ENCODE measurements around the gene ABTB2. TPM values are rescaled to one million over a fixed set of nuclear protein-coding genes. Genes with fewer than 3 reads are reported as not detected.

ABTB2 gene
- total RNA-seq, 1 experiment from 2014 or later = 5.5 TPM

- DNase-seq = no peak
- H4K20me1 ChIP-seq (ENCODE audit: control insufficient read depth, insufficient read depth, insufficient read length) = no peaks in the 10 kb centered on the region
- Mint-ChIP-seq H3K36me3 (ENCODE audit: insufficient read depth in 1 of 3, low read depth in 3 of 3) (no peaks in the 10 kb centered on the region), H3K4me3 (no peak overlapping the region), H3K9me3 (no peaks in the 10 kb centered on the region), H3K4me1 (peaks cover 58 to 61% of the 10 kb centered on the region in 2 experiments), H3K27ac (peak overlapping the region in 2 of 3 experiments; percentile 25 to 66; a peak in 3 of 7 replicates), H3K27me3 (ENCODE audit: low read depth) (no peaks in the 10 kb centered on the region; the same call in 1 of the 2 replicates)
- no peak overlapping the region for H2AFZ ChIP-seq (ENCODE audit: low read length)
- no peaks in the 10 kb centered on the region for H3K9me3 ChIP-seq (ENCODE audit: control insufficient read depth, low read depth, low read length)
- no peak overlapping the region for H4K91ac ChIP-seq (ENCODE audit: insufficient read length, low read depth, low read length)
- TF ChIP-seq, protein P1, sequence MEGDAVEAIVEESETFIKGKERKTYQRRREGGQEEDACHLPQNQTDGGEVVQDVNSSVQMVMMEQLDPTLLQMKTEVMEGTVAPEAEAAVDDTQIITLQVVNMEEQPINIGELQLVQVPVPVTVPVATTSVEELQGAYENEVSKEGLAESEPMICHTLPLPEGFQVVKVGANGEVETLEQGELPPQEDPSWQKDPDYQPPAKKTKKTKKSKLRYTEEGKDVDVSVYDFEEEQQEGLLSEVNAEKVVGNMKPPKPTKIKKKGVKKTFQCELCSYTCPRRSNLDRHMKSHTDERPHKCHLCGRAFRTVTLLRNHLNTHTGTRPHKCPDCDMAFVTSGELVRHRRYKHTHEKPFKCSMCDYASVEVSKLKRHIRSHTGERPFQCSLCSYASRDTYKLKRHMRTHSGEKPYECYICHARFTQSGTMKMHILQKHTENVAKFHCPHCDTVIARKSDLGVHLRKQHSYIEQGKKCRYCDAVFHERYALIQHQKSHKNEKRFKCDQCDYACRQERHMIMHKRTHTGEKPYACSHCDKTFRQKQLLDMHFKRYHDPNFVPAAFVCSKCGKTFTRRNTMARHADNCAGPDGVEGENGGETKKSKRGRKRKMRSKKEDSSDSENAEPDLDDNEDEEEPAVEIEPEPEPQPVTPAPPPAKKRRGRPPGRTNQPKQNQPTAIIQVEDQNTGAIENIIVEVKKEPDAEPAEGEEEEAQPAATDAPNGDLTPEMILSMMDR (conservative IDR thresholded peaks at IDR 0.05) = no peak
- no peaks in the 10 kb centered on the region for H3K79me1 ChIP-seq (ENCODE audit: insufficient read depth, low read depth, low read length, poor library complexity, severe bottlenecking)
- H3K9ac ChIP-seq (ENCODE audit: extremely low read depth, insufficient read length, low read length) = no peak overlapping the region
- H3K27ac ChIP-seq (ENCODE audit: insufficient read length, low read depth, low read length) = no peak overlapping the region
- no peak overlapping the region for H3K23ac ChIP-seq (ENCODE audit: insufficient read length, low read depth, low read length)
- no peak overlapping the region for H4K5ac ChIP-seq (ENCODE audit: insufficient read length, low read depth, low read length)
- peak overlapping the region; percentile 9 for H3K4me2 ChIP-seq (ENCODE audit: insufficient read depth, insufficient read length, low read length)
- H2BK120ac ChIP-seq (ENCODE audit: low read depth, low read length, poor library complexity, severe bottlenecking) = no peak overlapping the region
- H2BK15ac ChIP-seq (ENCODE audit: low read depth, low read length) = no peak overlapping the region
- H4K8ac ChIP-seq (replicated peaks; ENCODE audit: insufficient read length, low read depth, low read length) = no peak overlapping the region
- H3K4ac ChIP-seq (ENCODE audit: low read depth, low read length) = no peak overlapping the region
- H3K56ac ChIP-seq (ENCODE audit: insufficient read length, low read depth, low read length) = no peak overlapping the region
- H3T11ph ChIP-seq (ENCODE audit: low read length) = no peak overlapping the region
- no peaks in the 10 kb centered on the region for H3K27me3 ChIP-seq (ENCODE audit: insufficient read depth, low read length)
- no peak overlapping the region for H3K18ac ChIP-seq (ENCODE audit: insufficient read length, low read depth, low read length)
- no peak overlapping the region for H2AK5ac ChIP-seq (ENCODE audit: insufficient read length, low read length)
- peaks cover 2% of the 10 kb centered on the region for H3K23me2 ChIP-seq (ENCODE audit: insufficient read length, low read depth, low read length, poor library complexity, severe bottlenecking)
- no peaks in the 10 kb centered on the region for H3K79me2 ChIP-seq (ENCODE audit: insufficient read depth, low read length)
- no CpG with 5 or more reads among the region's 5 CpGs for WGBS (ENCODE audit: extremely low coverage, insufficient read length, low lambda C conversion rate)
- no peak overlapping the region for H2BK20ac ChIP-seq (ENCODE audit: low read depth, low read length, poor library complexity, severe bottlenecking)
- peaks cover 13% of the 10 kb centered on the region; the same call in 1 of the 2 replicates for H3K4me1 ChIP-seq (ENCODE audit: insufficient read depth, low read length)
- H2BK5ac ChIP-seq (ENCODE audit: insufficient read length, low read length) = no peak overlapping the region
- no peak overlapping the region for H3K14ac ChIP-seq (ENCODE audit: insufficient read depth, low read length)
- no peak overlapping the region for H2BK12ac ChIP-seq (ENCODE audit: insufficient read length, low read depth, low read length)
Measured at GRCh38 chr11:34188181-34188580, 169.6 kb downstream of the ABTB2 start.
